Endothelial cell of hepatic sinusoid (primary cell): ENCODE measurements around the gene MMP10.
"Not testable (repeated sequence)": the region's sequence is repeated elsewhere in the genome, so short reads cannot be mapped to it uniquely, and the experiment has no call there.

Source experiments
- in situ Hi-C: cut with HindIII; loops from 2 replicates; pipeline ENCODE4 v1.10.0; 2017; ENCODE audit warnings: low sequenced_read_pairs

Gene MMP10

DNA sequence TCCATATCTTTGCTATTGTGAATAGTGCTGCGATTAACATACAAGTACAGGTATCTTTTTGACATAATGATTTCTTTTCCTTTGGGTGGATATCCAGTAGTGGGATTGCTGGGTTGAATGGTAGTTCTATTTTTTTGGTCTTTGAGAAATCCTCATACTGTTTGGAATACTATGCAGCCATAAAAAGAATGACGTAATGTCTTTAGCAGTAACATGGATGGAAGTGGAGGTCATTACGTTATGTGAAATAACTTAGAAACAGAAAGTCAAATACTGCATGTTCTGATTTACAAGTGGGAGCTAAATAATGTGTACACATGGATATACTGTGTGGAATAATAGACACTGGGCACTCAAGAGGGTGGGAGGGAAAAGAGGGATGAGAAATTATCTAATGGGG lies 4.0 kb upstream of the MMP10 start:
- in situ Hi-C loops = loop anchor here (5.0 kb wide), 2 partner anchors 38 to 72 kb away; no protein-coding TSS in a partner anchor

- in situ Hi-C loops = loop anchor here (5.0 kb wide), 2 partner anchors 39 to 71 kb away; no protein-coding TSS in a partner anchor
These were observed 3.3 kb upstream of the MMP10 start for GRCh38 chr11:102783720-102784119.

DNA sequence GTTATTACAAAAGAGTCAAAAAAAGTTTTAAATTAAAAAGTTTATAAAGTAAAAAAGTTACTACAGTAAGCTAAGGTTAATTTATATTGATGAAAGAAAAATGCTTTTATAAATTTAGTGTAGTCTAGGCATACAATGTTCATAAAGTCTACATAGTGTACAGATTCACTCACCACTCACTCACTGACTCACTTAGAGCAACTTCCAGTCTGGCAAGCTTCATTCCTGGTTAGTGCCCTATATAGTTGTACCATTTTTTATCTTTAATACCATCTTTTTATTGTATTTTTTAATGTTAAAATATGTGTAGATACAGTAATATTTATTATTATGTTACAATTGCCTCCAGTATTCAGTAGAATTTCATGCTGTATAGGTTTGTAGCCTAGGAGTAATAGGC lies 2.6 kb upstream of the MMP10 start:
- in situ Hi-C loops = loop anchor here (5.0 kb wide), 2 partner anchors 39 to 71 kb away; no protein-coding TSS in a partner anchor

GRCh38 chr11:102781676-102782075 lies 1.2 kb upstream of the MMP10 start:
- in situ Hi-C loops = loop anchor here (5.0 kb wide), 2 partner anchors 41 to 69 kb away; no protein-coding TSS in a partner anchor

- in situ Hi-C loops = no loop called here
These were observed 4.0 kb downstream of the MMP10 start for GRCh38 chr11:102776454-102776853.

GRCh38 chr11:102773386-102773785 lies 7.0 kb downstream of the MMP10 start:
- in situ Hi-C loops = no loop called here

DNA sequence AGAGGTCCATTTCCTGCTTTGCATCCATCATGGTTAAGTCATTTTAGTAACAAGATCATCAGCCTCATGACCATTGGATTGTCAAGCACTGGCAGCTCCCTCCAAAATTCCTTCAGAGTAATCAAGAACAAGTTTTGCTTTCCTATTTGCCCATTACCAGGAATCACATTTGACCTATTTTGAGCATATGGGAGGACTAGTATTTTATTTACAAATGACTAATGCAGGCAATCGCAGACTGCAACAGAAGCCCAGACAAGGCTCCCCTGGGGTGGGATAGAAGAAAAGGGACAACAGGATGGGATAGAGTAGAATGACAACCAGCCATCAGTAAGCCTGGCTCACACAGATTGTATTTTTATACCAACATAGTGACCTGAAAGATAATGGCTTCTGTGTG lies 9.1 kb downstream of the MMP10 start:
- in situ Hi-C loops = no loop called here

GRCh38 chr11:102770191-102770590 lies 10.2 kb downstream of the MMP10 start:
- in situ Hi-C loops = no loop called here

GRCh38 chr11:102767800-102768199 lies 12.6 kb downstream of the MMP10 start:
- in situ Hi-C loops = no loop called here

- in situ Hi-C loops = no loop called here
These were observed 17.0 kb downstream of the MMP10 start for GRCh38 chr11:102763440-102763839.

- in situ Hi-C loops = no loop called here
These were observed 18.1 kb downstream of the MMP10 start for GRCh38 chr11:102762361-102762767.

DNA sequence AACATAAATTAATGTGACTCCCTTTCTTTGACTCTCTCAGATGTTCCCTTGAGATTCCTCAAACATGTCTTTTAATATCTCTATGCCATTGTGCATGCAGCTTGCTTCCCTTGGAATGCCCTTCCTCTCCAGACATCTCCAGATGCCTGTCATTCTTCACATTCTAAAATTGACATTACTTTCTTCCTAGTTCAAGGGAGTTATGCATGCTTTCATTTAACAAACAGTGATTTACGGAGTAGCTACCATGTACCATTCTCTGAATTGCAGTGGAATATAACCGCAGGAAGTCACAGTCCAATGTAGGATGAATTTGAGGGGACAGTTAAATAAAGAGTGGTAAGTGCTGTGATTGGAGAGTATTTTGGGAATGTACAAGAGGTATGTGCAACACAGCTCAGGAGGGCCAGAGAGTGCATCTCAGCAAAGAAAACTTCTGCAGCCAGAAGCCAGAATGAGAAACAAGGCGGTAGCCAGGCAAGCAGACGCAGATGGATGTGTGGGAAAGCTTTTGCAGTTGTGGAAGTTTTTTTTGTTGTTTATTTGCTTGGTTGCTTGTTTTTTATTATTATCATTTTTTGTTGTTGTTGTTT lies 18.7 kb downstream of the MMP10 start:
- in situ Hi-C loops = no loop called here

DNA sequence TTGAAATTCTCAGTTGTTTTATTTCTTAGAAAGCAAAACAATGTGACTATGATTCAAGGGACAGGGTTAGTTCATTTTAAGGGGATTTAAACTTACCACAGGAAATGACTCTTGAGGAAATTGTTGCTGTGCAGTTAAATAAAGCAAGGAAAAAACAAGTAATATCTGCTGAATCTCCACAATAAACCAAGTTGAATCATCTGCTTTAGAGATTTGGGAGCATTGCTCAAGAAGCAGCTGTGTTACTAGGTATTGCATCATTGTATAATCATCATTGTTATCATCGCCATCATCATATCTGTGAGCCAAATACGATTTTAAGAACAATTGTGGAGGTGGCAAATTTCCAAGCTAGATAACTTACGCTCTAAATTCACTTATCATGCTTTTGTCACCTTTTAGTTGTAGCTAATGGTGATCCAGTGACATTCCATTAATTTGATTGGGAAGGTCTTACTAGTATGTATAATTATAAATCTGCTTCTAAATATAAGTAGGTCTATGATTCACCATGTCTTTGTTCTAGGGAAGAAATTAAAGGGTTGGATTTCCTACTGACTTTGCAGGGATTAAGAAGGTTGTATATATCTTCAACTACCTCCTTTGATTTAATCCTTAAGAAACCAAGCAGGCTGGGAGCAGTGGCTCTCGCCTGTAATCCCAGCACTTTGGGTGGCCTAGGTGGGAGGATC lies 19.9 kb downstream of the MMP10 start:
- in situ Hi-C loops = no loop called here

GRCh38 chr11:102757823-102758549 lies 22.4 kb downstream of the MMP10 start:
- in situ Hi-C loops = no loop called here

GRCh38 chr11:102753267-102753666 lies 27.2 kb downstream of the MMP10 start:
- in situ Hi-C loops = no loop called here

DNA sequence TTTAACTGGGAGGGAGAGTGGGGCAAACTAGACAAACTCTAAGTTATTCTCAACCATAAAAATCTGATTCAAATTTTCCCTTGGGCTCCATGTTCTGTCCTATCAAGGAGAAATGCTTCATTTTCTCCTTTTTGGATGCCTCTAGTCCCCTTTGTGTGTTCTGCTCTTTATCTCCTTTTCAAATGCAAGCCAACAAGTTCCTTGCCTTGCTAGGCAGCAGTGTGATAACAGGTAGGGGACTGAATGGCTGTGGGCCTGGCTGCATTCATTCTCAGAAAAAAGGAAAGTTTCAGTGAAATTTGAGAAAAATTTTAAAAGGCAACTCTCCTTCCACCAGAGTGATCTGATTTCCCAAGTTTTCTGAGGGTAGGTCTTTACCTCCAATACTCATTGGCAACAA lies 28.8 kb downstream of the MMP10 start:
- in situ Hi-C loops = no loop called here

GRCh38 chr11:102749101-102749722 lies 31.2 kb downstream of the MMP10 start:
- in situ Hi-C loops = no loop called here

DNA sequence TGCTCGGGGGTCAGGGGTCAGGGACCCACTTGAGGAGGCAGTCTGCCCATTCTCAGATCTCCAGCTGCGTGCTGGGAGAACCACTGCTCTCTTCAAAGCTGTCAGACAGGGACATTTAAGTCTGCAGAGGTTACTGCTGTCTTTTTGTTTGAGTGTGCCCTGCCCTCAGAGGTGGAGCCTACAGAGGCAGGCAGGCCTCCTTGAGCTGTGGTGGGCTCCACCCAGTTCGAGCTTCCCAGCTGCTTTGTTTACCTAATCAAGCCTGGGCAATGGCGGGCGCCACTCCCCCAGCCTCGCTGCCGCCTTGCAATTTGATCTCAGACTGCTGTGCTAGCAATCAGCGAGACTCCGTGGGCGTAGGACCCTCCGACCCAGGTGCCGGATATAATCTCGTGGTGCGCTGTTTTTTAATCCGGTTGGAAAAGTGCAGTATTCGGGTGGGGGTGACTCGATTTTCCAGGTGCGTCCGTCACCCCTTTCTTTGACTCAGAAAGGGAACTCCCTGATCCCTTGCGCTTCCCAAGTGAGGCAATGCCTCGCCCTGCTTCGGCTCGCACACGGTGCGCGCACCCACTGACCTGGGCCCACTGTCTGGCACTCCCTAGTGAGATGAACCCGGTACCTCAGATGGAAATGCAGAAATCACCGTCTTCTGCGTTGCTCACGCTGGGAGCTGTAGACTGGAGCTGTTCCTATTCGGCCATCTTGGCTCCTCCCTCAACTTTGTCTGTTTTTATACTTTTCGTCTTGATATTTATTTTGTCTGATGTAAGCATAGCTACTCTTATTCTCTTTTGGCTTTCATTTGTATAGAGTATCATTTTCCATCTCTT lies 33.5 kb downstream of the MMP10 start:
- in situ Hi-C loops = not testable (repeated sequence)

DNA sequence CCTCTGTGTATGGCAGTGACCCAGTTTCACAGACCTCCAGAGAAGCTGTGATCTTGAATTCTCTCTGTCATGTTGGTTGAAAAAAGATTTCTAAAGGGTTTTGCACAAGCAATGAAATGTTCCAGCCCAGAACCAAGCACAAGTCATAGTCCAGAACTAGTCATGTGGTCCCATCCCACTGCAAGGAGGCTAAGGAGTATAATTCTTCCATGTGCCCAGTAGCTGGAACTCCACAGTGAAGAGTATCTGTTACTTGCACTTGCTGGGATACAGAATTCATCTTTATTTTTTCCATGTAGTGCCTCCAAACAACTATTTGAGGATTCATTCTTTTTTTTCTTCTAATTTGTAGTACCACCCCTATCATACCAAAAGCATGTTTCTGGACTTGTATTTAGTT lies 45.8 kb downstream of the MMP10 start:
- in situ Hi-C loops = no loop called here

GRCh38 chr11:102733232-102733875 lies 47.1 kb downstream of the MMP10 start:
- in situ Hi-C loops = no loop called here
